ENCODE data around the gene TBC1D14.
A peak's percentile ranks its signal among the peaks of the same experiment; 100 is the strongest.

TBC1D14 gene

GRCh38 chr4:6929339-6929811, 19.7 kb downstream of the TBC1D14 start:
- Histone ChIP-seq H3K27me3 (ENCODE audit: control insufficient read depth, insufficient read depth, low read length) (no peaks in the 10 kb centered on the region), H3K9ac (ENCODE audit: low read length) (no peak overlapping the region), H3K27ac (ENCODE audit: low read depth, low read length) (no peak overlapping the region), H3K4me3 (ENCODE audit: low read length) (no peak overlapping the region), H3K4me1 (ENCODE audit: control insufficient read depth, insufficient read depth, low read length) (no peaks in the 10 kb centered on the region), H3K36me3 (ENCODE audit: control insufficient read depth, insufficient read depth, low read length) (peaks cover 9% of the 10 kb centered on the region)

GRCh38 chr4:6929812-6930464, 20.3 kb downstream of the TBC1D14 start:
- H3K36me3 ChIP-seq (ENCODE audit: control insufficient read depth, insufficient read depth, low read length) = peaks cover 4% of the 10 kb centered on the region
- H3K9ac ChIP-seq (ENCODE audit: low read length) = no peak overlapping the region
- H3K4me1 ChIP-seq (ENCODE audit: control insufficient read depth, insufficient read depth, low read length) = no peaks in the 10 kb centered on the region
- H3K27ac ChIP-seq (ENCODE audit: low read depth, low read length) = no peak overlapping the region
- peak overlapping the region; percentile 12 for H3K4me3 ChIP-seq (ENCODE audit: low read length)
- H3K27me3 ChIP-seq (ENCODE audit: control insufficient read depth, insufficient read depth, low read length) = no peaks in the 10 kb centered on the region

- Histone ChIP-seq H3K4me1 (ENCODE audit: control insufficient read depth, insufficient read depth, low read length) (no peaks in the 10 kb centered on the region), H3K4me3 (ENCODE audit: low read length) (no peak overlapping the region), H3K27me3 (ENCODE audit: control insufficient read depth, insufficient read depth, low read length) (no peaks in the 10 kb centered on the region), H3K36me3 (ENCODE audit: control insufficient read depth, insufficient read depth, low read length) (no peaks in the 10 kb centered on the region), H3K9ac (ENCODE audit: low read length) (no peak overlapping the region), H3K27ac (ENCODE audit: low read depth, low read length) (no peak overlapping the region)
Observed at GRCh38 chr4:6932475-6932874, 22.8 kb downstream of the TBC1D14 start.

- Histone ChIP-seq H3K9ac (ENCODE audit: low read length) (no peak overlapping the region), H3K4me1 (ENCODE audit: control insufficient read depth, insufficient read depth, low read length) (no peaks in the 10 kb centered on the region)
Observed at GRCh38 chr4:6932918-6933317, 23.3 kb downstream of the TBC1D14 start.

GRCh38 chr4:6933691-6934430, 24.2 kb downstream of the TBC1D14 start:
- Histone ChIP-seq H3K36me3 (ENCODE audit: control insufficient read depth, insufficient read depth, low read length) (no peaks in the 10 kb centered on the region), H3K4me1 (ENCODE audit: control insufficient read depth, insufficient read depth, low read length) (no peaks in the 10 kb centered on the region), H3K27ac (ENCODE audit: low read depth, low read length) (no peak overlapping the region), H3K4me3 (ENCODE audit: low read length) (no peak overlapping the region), H3K27me3 (ENCODE audit: control insufficient read depth, insufficient read depth, low read length) (no peaks in the 10 kb centered on the region), H3K9ac (ENCODE audit: low read length) (no peak overlapping the region)

More at GRCh38 chr4:6932918-6933317, 23.3 kb downstream of the TBC1D14 start:
- Histone ChIP-seq H3K36me3 (ENCODE audit: control insufficient read depth, insufficient read depth, low read length) (no peaks in the 10 kb centered on the region), H3K27ac (ENCODE audit: low read depth, low read length) (no peak overlapping the region), H3K27me3 (ENCODE audit: control insufficient read depth, insufficient read depth, low read length) (no peaks in the 10 kb centered on the region), H3K4me3 (ENCODE audit: low read length) (no peak overlapping the region)

- Histone ChIP-seq H3K4me1 (ENCODE audit: control insufficient read depth, insufficient read depth, low read length) (no peaks in the 10 kb centered on the region), H3K4me3 (ENCODE audit: low read length) (no peak overlapping the region), H3K27ac (ENCODE audit: low read depth, low read length) (no peak overlapping the region), H3K27me3 (ENCODE audit: control insufficient read depth, insufficient read depth, low read length) (no peaks in the 10 kb centered on the region), H3K9ac (ENCODE audit: low read length) (no peak overlapping the region), H3K36me3 (ENCODE audit: control insufficient read depth, insufficient read depth, low read length) (no peaks in the 10 kb centered on the region)
Observed at GRCh38 chr4:6935965-6936364, 26.3 kb downstream of the TBC1D14 start.

- H3K36me3 ChIP-seq (ENCODE audit: control insufficient read depth, insufficient read depth, low read length) = no peaks in the 10 kb centered on the region
- H3K4me1 ChIP-seq (ENCODE audit: control insufficient read depth, insufficient read depth, low read length) = no peaks in the 10 kb centered on the region
- no peak overlapping the region for H3K4me3 ChIP-seq (ENCODE audit: low read length)
- no peaks in the 10 kb centered on the region for H3K27me3 ChIP-seq (ENCODE audit: control insufficient read depth, insufficient read depth, low read length)
- no peak overlapping the region for H3K9ac ChIP-seq (ENCODE audit: low read length)
- H3K27ac ChIP-seq (ENCODE audit: low read depth, low read length) = no peak overlapping the region
Observed at GRCh38 chr4:6937201-6937600, 27.6 kb downstream of the TBC1D14 start.

GRCh38 chr4:6937754-6938153, 28.1 kb downstream of the TBC1D14 start:
- no peak overlapping the region for H3K9ac ChIP-seq (ENCODE audit: low read length)
- no peaks in the 10 kb centered on the region for H3K4me1 ChIP-seq (ENCODE audit: control insufficient read depth, insufficient read depth, low read length)

GRCh38 chr4:6938237-6938636, 28.6 kb downstream of the TBC1D14 start:
- H3K27ac ChIP-seq (ENCODE audit: low read depth, low read length) = peak overlapping the region; percentile 19
- H3K4me1 ChIP-seq (ENCODE audit: control insufficient read depth, insufficient read depth, low read length) = peaks cover 3% of the 10 kb centered on the region
- no peak overlapping the region for H3K9ac ChIP-seq (ENCODE audit: low read length)
- H3K27me3 ChIP-seq (ENCODE audit: control insufficient read depth, insufficient read depth, low read length) = no peaks in the 10 kb centered on the region
- no peak overlapping the region for H3K4me3 ChIP-seq (ENCODE audit: low read length)
- no peaks in the 10 kb centered on the region for H3K36me3 ChIP-seq (ENCODE audit: control insufficient read depth, insufficient read depth, low read length)

More at GRCh38 chr4:6937754-6938153, 28.1 kb downstream of the TBC1D14 start:
- H3K36me3 ChIP-seq (ENCODE audit: control insufficient read depth, insufficient read depth, low read length) = no peaks in the 10 kb centered on the region
- no peaks in the 10 kb centered on the region for H3K27me3 ChIP-seq (ENCODE audit: control insufficient read depth, insufficient read depth, low read length)
- no peak overlapping the region for H3K4me3 ChIP-seq (ENCODE audit: low read length)
- H3K27ac ChIP-seq (ENCODE audit: low read depth, low read length) = peak overlapping the region; percentile 19

- Histone ChIP-seq H3K4me1 (ENCODE audit: control insufficient read depth, insufficient read depth, low read length) (peaks cover 3% of the 10 kb centered on the region), H3K36me3 (ENCODE audit: control insufficient read depth, insufficient read depth, low read length) (no peaks in the 10 kb centered on the region), H3K9ac (ENCODE audit: low read length) (no peak overlapping the region), H3K4me3 (ENCODE audit: low read length) (no peak overlapping the region), H3K27ac (ENCODE audit: low read depth, low read length) (no peak overlapping the region), H3K27me3 (ENCODE audit: control insufficient read depth, insufficient read depth, low read length) (no peaks in the 10 kb centered on the region)
Observed at GRCh38 chr4:6938647-6939271, 29.1 kb downstream of the TBC1D14 start.

- Histone ChIP-seq H3K4me3 (ENCODE audit: low read length) (no peak overlapping the region), H3K9ac (ENCODE audit: low read length) (no peak overlapping the region), H3K27ac (ENCODE audit: low read depth, low read length) (no peak overlapping the region), H3K4me1 (ENCODE audit: control insufficient read depth, insufficient read depth, low read length) (peaks cover 3% of the 10 kb centered on the region), H3K36me3 (ENCODE audit: control insufficient read depth, insufficient read depth, low read length) (no peaks in the 10 kb centered on the region), H3K27me3 (ENCODE audit: control insufficient read depth, insufficient read depth, low read length) (no peaks in the 10 kb centered on the region)
Observed at GRCh38 chr4:6939761-6940743, 30.4 kb downstream of the TBC1D14 start.

- peaks cover 3% of the 10 kb centered on the region for H3K4me1 ChIP-seq (ENCODE audit: control insufficient read depth, insufficient read depth, low read length)
- no peak overlapping the region for H3K27ac ChIP-seq (ENCODE audit: low read depth, low read length)
- H3K4me3 ChIP-seq (ENCODE audit: low read length) = no peak overlapping the region
- no peak overlapping the region for H3K9ac ChIP-seq (ENCODE audit: low read length)
- no peaks in the 10 kb centered on the region for H3K27me3 ChIP-seq (ENCODE audit: control insufficient read depth, insufficient read depth, low read length)
- H3K36me3 ChIP-seq (ENCODE audit: control insufficient read depth, insufficient read depth, low read length) = no peaks in the 10 kb centered on the region
Observed at GRCh38 chr4:6940744-6941137, 31.1 kb downstream of the TBC1D14 start.

All from rectal smooth muscle tissue (tissue), 1 donor.